ENCODE measurements around the gene DHCR24.

The DHCR24 gene

GRCh38 chr1:54808443-54809207, 78.4 kb downstream of the DHCR24 start:
- H3K4me3 ChIP-seq (replicated peaks; ENCODE audit: low read depth, low read length): no peak overlapping the region
- no peak for DNase-seq (ENCODE audit: extremely low read depth, low read depth)
- TF ChIP-seq, protein P1, sequence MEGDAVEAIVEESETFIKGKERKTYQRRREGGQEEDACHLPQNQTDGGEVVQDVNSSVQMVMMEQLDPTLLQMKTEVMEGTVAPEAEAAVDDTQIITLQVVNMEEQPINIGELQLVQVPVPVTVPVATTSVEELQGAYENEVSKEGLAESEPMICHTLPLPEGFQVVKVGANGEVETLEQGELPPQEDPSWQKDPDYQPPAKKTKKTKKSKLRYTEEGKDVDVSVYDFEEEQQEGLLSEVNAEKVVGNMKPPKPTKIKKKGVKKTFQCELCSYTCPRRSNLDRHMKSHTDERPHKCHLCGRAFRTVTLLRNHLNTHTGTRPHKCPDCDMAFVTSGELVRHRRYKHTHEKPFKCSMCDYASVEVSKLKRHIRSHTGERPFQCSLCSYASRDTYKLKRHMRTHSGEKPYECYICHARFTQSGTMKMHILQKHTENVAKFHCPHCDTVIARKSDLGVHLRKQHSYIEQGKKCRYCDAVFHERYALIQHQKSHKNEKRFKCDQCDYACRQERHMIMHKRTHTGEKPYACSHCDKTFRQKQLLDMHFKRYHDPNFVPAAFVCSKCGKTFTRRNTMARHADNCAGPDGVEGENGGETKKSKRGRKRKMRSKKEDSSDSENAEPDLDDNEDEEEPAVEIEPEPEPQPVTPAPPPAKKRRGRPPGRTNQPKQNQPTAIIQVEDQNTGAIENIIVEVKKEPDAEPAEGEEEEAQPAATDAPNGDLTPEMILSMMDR (IDR thresholded peaks at IDR 0.05; ENCODE audit: low read depth, low read length, missing control alignments): peak; percentile 30

GRCh38 chr1:54807756-54808155, 79.2 kb downstream of the DHCR24 start:
- no peak for DNase-seq (ENCODE audit: extremely low read depth, low read depth)
- H3K4me3 ChIP-seq (replicated peaks; ENCODE audit: low read depth, low read length): no peak overlapping the region
- TF ChIP-seq, protein P1 (IDR thresholded peaks at IDR 0.05; ENCODE audit: low read depth, low read length, missing control alignments): no peak

GRCh38 chr1:54806931-54807611, 79.9 kb downstream of the DHCR24 start:
- no peak overlapping the region for H3K4me3 ChIP-seq (replicated peaks; ENCODE audit: low read depth, low read length)
- TF ChIP-seq, protein P1 (IDR thresholded peaks at IDR 0.05; ENCODE audit: low read depth, low read length, missing control alignments): no peak
- DNase-seq (ENCODE audit: extremely low read depth, low read depth): no peak

- TF ChIP-seq, protein P1 (IDR thresholded peaks at IDR 0.05; ENCODE audit: low read depth, low read length, missing control alignments): no peak
- no peak overlapping the region for H3K4me3 ChIP-seq (replicated peaks; ENCODE audit: low read depth, low read length)
- no peak for DNase-seq (ENCODE audit: extremely low read depth, low read depth)
Observed at GRCh38 chr1:54805981-54806381, 81.0 kb downstream of the DHCR24 start.

DNA sequence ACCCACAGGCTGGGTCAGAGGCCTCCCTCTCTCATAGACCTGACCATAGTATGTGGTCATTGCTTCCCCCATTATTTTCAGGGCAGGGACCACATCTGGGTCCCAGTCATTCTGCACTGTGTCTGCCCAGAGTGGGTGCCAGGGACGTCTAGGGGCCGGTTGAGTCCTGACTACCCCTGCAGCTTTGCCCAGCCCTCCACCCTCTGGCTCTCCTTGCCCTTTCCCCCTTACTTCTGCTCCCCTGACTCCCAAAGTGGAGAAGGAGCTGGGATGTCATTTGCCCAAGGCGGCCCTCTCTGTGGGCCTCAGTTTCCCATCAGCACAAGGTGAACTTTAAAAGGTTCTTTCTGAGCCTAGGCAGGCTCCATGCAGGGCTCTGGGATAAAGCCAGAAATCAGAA, 81.5 kb downstream of the DHCR24 start:
- TF ChIP-seq, protein P1 (IDR thresholded peaks at IDR 0.05; ENCODE audit: low read depth, low read length, missing control alignments): no peak
- H3K4me3 ChIP-seq (replicated peaks; ENCODE audit: low read depth, low read length): no peak overlapping the region
- DNase-seq (ENCODE audit: extremely low read depth, low read depth): no peak

DNA sequence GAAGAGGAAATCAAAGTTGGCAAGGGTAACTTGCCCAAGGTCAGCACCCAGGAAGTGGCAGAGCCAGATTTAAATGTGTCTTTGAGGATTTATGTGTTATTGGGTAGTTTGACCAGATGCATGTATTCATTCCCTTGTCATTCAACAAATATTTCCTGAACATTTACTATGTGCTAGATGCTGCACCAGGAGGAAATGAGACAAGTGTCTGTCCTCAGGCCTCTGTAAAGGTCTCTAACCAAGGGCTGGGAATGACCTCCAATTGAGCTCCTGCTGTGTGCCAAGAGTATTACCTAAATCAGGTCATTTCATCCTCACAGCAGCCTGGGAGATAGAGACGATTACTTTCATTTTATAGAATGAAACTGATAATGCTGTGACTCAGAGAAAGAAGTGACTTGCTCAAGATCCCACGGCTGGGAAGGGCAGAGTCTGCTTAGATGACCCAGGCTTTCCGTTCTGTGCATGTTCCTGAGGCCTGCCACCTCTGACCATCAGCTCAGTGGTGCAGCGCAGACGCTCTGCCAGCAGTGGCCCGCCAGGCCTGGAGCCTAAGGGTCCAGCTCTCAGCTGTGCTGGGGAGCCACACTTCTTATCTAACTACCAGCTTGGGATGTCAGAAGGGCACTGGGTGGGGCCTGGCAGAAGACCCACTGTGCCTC, 82.4 kb downstream of the DHCR24 start:
- no peak for DNase-seq (ENCODE audit: extremely low read depth, low read depth)

More for the DNA sequence above, 82.4 kb downstream of the DHCR24 start:
- TF ChIP-seq, protein P1 (IDR thresholded peaks at IDR 0.05; ENCODE audit: low read depth, low read length, missing control alignments): no peak
- H3K4me3 ChIP-seq (replicated peaks; ENCODE audit: low read depth, low read length): no peak overlapping the region

All from HFF-Myc (cell line).